ENCODE data around the gene IFNL2.

Gene IFNL2

GRCh38 chr19:39299404-39299803, 31.2 kb downstream of the IFNL2 start:
- intact Hi-C loops (cut with DNase I; ENCODE audit: low total_unique reads): no loop called here

DNA sequence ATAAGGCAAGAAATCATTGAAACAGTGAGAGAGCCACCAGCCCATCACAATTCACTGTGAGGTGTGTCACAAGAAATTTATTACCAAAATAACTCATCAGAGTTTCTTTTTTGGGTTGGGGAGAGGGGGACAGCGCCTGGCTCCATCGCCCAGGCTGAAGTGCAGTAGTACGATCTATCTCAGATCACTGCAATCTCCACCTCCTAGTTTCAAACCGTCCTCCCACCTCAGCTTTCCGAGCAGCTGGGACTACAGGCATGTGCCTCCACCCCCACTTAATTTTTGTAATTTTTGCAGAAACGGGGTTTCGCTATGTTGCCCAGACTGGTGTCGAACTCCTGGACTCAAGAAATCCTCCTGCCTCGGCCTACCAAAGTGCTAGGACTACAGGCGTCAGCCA, 31.6 kb downstream of the IFNL2 start:
- no peak overlapping the region for H3K27ac ChIP-seq
- intact Hi-C loops (cut with DNase I; ENCODE audit: low total_unique reads): no loop called here
- H3K27me3 ChIP-seq: peaks cover 0 to 41% of the 10 kb centered on the region in 2 donors
- H3K36me3 ChIP-seq: no peaks in the 10 kb centered on the region
- no peak overlapping the region for H3K4me3 ChIP-seq
- DNase-seq: peak in 1 of 2 donors; percentile 12
- TF ChIP-seq, protein P1, sequence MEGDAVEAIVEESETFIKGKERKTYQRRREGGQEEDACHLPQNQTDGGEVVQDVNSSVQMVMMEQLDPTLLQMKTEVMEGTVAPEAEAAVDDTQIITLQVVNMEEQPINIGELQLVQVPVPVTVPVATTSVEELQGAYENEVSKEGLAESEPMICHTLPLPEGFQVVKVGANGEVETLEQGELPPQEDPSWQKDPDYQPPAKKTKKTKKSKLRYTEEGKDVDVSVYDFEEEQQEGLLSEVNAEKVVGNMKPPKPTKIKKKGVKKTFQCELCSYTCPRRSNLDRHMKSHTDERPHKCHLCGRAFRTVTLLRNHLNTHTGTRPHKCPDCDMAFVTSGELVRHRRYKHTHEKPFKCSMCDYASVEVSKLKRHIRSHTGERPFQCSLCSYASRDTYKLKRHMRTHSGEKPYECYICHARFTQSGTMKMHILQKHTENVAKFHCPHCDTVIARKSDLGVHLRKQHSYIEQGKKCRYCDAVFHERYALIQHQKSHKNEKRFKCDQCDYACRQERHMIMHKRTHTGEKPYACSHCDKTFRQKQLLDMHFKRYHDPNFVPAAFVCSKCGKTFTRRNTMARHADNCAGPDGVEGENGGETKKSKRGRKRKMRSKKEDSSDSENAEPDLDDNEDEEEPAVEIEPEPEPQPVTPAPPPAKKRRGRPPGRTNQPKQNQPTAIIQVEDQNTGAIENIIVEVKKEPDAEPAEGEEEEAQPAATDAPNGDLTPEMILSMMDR (IDR thresholded peaks at IDR 0.05): no peak
- no peaks in the 10 kb centered on the region for H3K9me3 ChIP-seq
- no peaks in the 10 kb centered on the region for H3K4me1 ChIP-seq

More at GRCh38 chr19:39299404-39299803, 31.2 kb downstream of the IFNL2 start:
- no peak for DNase-seq
- peaks cover 0 to 37% of the 10 kb centered on the region in 2 donors for H3K27me3 ChIP-seq
- H3K36me3 ChIP-seq: no peaks in the 10 kb centered on the region
- H3K9me3 ChIP-seq: no peaks in the 10 kb centered on the region
- TF ChIP-seq, protein P1 (IDR thresholded peaks at IDR 0.05): no peak
- no peak overlapping the region for H3K4me3 ChIP-seq
- H3K4me1 ChIP-seq: no peaks in the 10 kb centered on the region
- H3K27ac ChIP-seq: no peak overlapping the region

GRCh38 chr19:39301021-39301420, 32.8 kb downstream of the IFNL2 start:
- DNase-seq: no peak
- H3K27ac ChIP-seq: no peak overlapping the region
- no peaks in the 10 kb centered on the region for H3K36me3 ChIP-seq
- TF ChIP-seq, protein P1 (IDR thresholded peaks at IDR 0.05): no peak
- H3K27me3 ChIP-seq: peaks cover 0 to 51% of the 10 kb centered on the region in 2 donors
- intact Hi-C loops (cut with DNase I; ENCODE audit: low total_unique reads): no loop called here
- no peaks in the 10 kb centered on the region for H3K4me1 ChIP-seq
- no peaks in the 10 kb centered on the region for H3K9me3 ChIP-seq
- no peak overlapping the region for H3K4me3 ChIP-seq

- Histone ChIP-seq H3K27me3 (peaks cover 0 to 52% of the 10 kb centered on the region in 2 donors), H3K27ac (no peak overlapping the region), H3K36me3 (no peaks in the 10 kb centered on the region), H3K4me3 (no peak overlapping the region), H3K4me1 (no peaks in the 10 kb centered on the region), H3K9me3 (no peaks in the 10 kb centered on the region)
- intact Hi-C loops (cut with DNase I; ENCODE audit: low total_unique reads): no loop called here
- DNase-seq: no peak
- TF ChIP-seq, protein P1 (IDR thresholded peaks at IDR 0.05): no peak
Measured at GRCh38 chr19:39301562-39301961, 33.4 kb downstream of the IFNL2 start.

DNA sequence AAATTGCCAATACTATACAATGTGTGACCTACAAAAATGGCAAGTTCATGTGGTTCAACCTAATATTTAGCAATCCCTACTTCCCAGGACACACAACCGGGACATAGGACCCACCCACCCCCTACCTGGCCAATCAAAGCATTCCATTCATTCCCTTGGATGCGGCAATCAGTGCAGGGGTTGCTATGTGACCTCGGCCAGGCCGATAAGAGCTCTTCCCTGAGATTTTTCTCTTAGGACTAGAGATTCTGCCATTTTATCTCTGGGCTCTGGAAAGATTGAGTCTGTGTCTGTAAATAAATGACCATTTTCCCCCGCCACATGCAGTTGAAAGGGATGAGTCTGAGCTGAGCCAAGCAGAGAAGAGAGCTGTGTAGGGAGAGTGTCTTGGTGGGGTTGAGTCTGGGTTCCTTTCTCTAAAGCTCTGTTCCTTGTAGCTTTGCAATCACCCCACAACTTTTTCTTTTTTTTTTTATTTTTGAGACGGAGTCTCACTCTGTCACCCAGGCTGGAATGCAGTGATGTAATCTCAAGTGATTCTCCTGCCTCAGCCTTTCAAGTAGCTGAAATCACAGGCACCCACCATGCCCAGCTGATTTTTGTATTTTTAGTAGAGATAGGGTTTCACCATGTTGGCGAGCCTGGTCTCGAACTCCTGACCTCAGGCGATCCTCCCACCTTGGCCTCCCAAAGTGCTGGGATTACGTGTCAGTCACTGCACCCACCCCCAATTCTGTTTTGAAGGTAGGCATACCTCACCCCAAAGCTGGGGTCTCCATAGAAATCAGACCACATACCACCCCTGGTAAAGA, 35.4 kb downstream of the IFNL2 start:
- intact Hi-C loops (cut with DNase I; ENCODE audit: low total_unique reads): no loop called here
- peak in 1 of 2 donors; percentile 1 for DNase-seq
- TF ChIP-seq, protein P1 (IDR thresholded peaks at IDR 0.05): no peak

More for the DNA sequence above, 35.4 kb downstream of the IFNL2 start:
- Histone ChIP-seq H3K9me3 (no peaks in the 10 kb centered on the region), H3K27ac (no peak overlapping the region), H3K36me3 (no peaks in the 10 kb centered on the region), H3K4me3 (no peak overlapping the region), H3K27me3 (peaks cover 6 to 55% of the 10 kb centered on the region in 2 donors), H3K4me1 (peaks cover 0 to 12% (median 9%) of the 10 kb centered on the region in 4 donors)
